Measurements from ENCODE around the gene PCSK1N.

DNA sequence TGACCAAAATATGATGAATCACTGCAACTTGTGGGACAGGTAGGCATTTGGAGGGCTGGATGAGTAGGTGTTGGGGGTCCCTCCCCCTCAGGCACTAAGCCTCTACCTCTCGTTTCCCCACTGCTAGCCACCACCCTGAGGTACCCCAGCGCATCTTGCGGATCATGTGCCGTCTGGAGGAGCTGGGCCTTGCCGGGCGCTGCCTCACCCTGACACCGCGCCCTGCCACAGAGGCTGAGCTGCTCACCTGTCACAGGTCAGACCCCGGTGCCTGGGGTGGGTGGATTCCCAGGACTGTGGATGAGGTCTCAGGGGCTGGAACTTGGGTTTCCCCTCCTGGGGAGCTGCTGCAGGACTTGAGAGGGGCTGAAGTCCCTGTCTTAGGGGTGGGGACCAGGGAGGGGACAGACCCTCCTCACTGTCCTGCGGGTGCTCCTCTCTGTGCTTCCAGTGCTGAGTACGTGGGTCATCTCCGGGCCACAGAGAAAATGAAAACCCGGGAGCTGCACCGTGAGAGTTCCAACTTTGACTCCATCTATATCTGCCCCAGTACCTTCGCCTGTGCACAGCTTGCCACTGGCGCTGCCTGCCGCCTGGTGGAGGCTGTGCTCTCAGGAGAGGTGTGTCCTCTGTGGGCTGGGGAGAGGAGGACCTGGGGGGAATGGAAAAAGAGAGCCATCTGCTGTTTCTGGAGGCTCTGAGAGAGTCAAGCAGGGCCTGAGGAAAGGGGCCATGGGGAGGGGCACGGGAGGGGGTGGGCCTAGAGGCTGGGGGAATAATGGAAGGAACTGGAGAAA, 19.2 kb downstream of the PCSK1N start:
- TF ChIP-seq, protein P1, sequence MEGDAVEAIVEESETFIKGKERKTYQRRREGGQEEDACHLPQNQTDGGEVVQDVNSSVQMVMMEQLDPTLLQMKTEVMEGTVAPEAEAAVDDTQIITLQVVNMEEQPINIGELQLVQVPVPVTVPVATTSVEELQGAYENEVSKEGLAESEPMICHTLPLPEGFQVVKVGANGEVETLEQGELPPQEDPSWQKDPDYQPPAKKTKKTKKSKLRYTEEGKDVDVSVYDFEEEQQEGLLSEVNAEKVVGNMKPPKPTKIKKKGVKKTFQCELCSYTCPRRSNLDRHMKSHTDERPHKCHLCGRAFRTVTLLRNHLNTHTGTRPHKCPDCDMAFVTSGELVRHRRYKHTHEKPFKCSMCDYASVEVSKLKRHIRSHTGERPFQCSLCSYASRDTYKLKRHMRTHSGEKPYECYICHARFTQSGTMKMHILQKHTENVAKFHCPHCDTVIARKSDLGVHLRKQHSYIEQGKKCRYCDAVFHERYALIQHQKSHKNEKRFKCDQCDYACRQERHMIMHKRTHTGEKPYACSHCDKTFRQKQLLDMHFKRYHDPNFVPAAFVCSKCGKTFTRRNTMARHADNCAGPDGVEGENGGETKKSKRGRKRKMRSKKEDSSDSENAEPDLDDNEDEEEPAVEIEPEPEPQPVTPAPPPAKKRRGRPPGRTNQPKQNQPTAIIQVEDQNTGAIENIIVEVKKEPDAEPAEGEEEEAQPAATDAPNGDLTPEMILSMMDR (IDR thresholded peaks at IDR 0.05), result no peak
- TF ChIP-seq POLR2A (IDR thresholded peaks at IDR 0.05; ENCODE audit: low read depth), result no peak

Data from esophagus muscularis mucosa (tissue), 3 donors.